NCI-H2196 (cell line): ENCODE results near the gene OTULIN.

Experiments used
- DNase-seq: peaks from one replicate; lab custom pipeline; 2025; ENCODE audit not compliant: unreplicated experiment; lab: John Stamatoyannopoulos, UW

The OTULIN gene

GRCh38 chr5:14664270-14665100 is at the start of gene OTULIN:
TSS of gene OTULIN (plus strand) at chr5:14664718. CDS start at chr5:14664826, 108 bp downstream.
- DNase-seq, result peak; percentile 91

GRCh38 chr5:14615365-14615764 is 49.2 kb upstream of the OTULIN start:
- no peak for DNase-seq

GRCh38 chr5:14617441-14617840 is 47.1 kb upstream of the OTULIN start:
- no peak for DNase-seq

GRCh38 chr5:14627270-14627669 is 37.2 kb upstream of the OTULIN start:
- no peak for DNase-seq

- DNase-seq, result no peak
Measured at GRCh38 chr5:14628346-14628745, 36.2 kb upstream of the OTULIN start.

GRCh38 chr5:14630671-14631070 is 33.8 kb upstream of the OTULIN start:
- DNase-seq, result no peak

GRCh38 chr5:14635656-14636055 is 28.9 kb upstream of the OTULIN start:
- DNase-seq, result no peak

- DNase-seq, result no peak
Measured at GRCh38 chr5:14640765-14641164, 23.8 kb upstream of the OTULIN start.

GRCh38 chr5:14644623-14645237 is 19.8 kb upstream of the OTULIN start:
- DNase-seq, result no peak

- no peak for DNase-seq
Measured at GRCh38 chr5:14650052-14650451, 14.5 kb upstream of the OTULIN start.

GRCh38 chr5:14655146-14655741 is 9.3 kb upstream of the OTULIN start:
- no peak for DNase-seq

GRCh38 chr5:14656898-14657297 is 7.6 kb upstream of the OTULIN start:
- DNase-seq, result no peak

- DNase-seq, result no peak
Measured at GRCh38 chr5:14659821-14660607, 4.5 kb upstream of the OTULIN start.

GRCh38 chr5:14660833-14661232 is 3.7 kb upstream of the OTULIN start:
- no peak for DNase-seq

GRCh38 chr5:14662721-14663260 is 1.7 kb upstream of the OTULIN start:
- DNase-seq, result no peak

GRCh38 chr5:14663734-14664269 is 716 bp upstream of the OTULIN start:
- DNase-seq, result no peak

GRCh38 chr5:14665101-14665822 is 744 bp downstream of the OTULIN start:
- DNase-seq, result peak; percentile 17

- DNase-seq, result no peak
Measured at GRCh38 chr5:14665949-14666348, 1.4 kb downstream of the OTULIN start.

- DNase-seq, result no peak
Measured at GRCh38 chr5:14666357-14666756, 1.8 kb downstream of the OTULIN start.

GRCh38 chr5:14667290-14667689 is 2.8 kb downstream of the OTULIN start:
- DNase-seq, result no peak
